IMR-90 (cell line): ENCODE results near the gene BUB1B.

ENCODE experiments used
- BHLHE40 ChIP-seq: fragments of 150-350 bp; IDR thresholded peaks from 2 replicates; pipeline ENCODE4 v1.6.1; 2016; ENCODE audit warnings: mild to moderate bottlenecking, low read depth, low read length
- MAFK ChIP-seq: IDR thresholded peaks from 2 replicates; pipeline ENCODE4 v1.6.1; 2012; ENCODE audit warnings: low read depth, low read length, improper control_type of control experiment
- MAZ ChIP-seq: IDR thresholded peaks from 2 replicates; pipeline ENCODE4 v1.6.1; 2012; ENCODE audit warnings: low read depth, mild to moderate bottlenecking, low read length, improper control_type of control experiment, moderate library complexity, borderline replicate concordance
- MXI1 ChIP-seq: IDR thresholded peaks from 2 replicates; pipeline ENCODE4 v1.6.1; 2012; ENCODE audit warnings: low read depth, mild to moderate bottlenecking, low read length, moderate library complexity, borderline replicate concordance
- RCOR1 ChIP-seq: IDR thresholded peaks from 2 replicates; pipeline ENCODE4 v1.6.1; 2012; ENCODE audit warnings: mild to moderate bottlenecking, low read length, improper control_type of control experiment; ENCODE audit not compliant: insufficient replicate concordance
- SMC3 ChIP-seq: fragments of 150-350 bp; IDR thresholded peaks from 2 replicates; pipeline ENCODE4 v1.6.1; 2016; ENCODE audit warnings: low read depth, mild to moderate bottlenecking, antibody characterized with exemption, low read length, moderate library complexity
- TF ChIP-seq, protein P1 (sequence below): conservative IDR thresholded peaks from 2 replicates; pipeline ENCODE4 v1.5.1; 2012; ENCODE audit warnings: mild to moderate bottlenecking, low read depth, low read length, improper control_type of control experiment

DNA sequence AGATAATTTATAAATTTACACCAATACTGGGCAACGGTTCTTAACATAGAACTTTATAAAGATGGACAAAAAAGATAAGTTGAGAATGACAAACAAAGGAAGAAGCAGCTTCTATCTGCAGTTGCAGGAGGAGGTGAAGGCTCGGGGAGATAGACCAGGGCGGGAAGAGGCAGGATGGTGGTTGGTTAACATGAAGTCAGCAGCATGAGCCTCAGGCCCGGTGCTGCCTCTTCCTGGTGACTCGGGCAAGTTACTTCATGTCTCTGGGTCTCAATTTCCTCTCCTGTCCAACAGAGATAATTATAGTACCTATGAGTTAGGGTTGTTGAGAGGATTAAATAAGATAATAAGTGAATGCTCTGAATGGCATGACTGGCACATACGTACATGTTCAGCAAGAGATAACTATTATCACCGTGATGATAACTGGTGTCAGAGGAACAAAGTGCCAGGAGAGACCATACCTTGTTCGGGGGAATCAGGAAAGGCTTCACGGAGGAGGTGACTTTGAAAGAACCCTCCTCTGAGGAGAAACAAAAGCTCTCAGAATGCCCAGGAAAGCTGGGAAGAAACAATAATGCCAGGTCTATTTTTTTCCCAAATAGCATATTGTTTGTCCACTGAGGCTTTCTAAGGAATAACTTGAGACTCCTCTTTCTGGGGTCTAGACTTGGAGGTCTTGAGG is 82.4 kb downstream of the BUB1B start:
- TF ChIP-seq RCOR1 (no peak), SMC3 (no peak), MAFK (no peak), MAZ (no peak), BHLHE40 (no peak), MXI1 (no peak)
- TF ChIP-seq, protein P1, sequence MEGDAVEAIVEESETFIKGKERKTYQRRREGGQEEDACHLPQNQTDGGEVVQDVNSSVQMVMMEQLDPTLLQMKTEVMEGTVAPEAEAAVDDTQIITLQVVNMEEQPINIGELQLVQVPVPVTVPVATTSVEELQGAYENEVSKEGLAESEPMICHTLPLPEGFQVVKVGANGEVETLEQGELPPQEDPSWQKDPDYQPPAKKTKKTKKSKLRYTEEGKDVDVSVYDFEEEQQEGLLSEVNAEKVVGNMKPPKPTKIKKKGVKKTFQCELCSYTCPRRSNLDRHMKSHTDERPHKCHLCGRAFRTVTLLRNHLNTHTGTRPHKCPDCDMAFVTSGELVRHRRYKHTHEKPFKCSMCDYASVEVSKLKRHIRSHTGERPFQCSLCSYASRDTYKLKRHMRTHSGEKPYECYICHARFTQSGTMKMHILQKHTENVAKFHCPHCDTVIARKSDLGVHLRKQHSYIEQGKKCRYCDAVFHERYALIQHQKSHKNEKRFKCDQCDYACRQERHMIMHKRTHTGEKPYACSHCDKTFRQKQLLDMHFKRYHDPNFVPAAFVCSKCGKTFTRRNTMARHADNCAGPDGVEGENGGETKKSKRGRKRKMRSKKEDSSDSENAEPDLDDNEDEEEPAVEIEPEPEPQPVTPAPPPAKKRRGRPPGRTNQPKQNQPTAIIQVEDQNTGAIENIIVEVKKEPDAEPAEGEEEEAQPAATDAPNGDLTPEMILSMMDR: no peak
